Measurements from ENCODE around the gene MRPL36.

The MRPL36 gene

DNA sequence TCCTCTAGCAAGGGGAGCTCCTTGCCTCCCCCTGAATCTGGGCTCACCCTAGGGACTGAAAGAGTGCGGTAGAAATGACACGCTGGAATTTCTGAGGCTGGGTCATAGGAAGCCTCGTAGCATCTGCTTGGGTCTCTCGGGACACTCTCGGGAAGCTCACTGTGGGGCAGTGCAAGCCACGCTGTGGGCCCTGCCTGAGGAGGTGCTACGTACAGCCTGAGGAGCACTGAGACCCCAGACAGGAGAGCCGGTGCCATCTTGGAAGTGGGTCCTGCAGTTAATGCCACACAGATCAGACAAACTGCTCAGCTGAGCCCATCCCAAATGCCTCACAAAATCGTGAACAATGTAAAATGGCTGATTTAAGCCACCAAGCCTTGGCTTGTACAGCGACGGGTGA is 1.8 kb downstream of the MRPL36 start:
- Histone ChIP-seq H3K4me1 (ENCODE audit: low read depth, poor library complexity, severe bottlenecking) (peaks cover 34% of the 10 kb centered on the region), H3K79me2 (ENCODE audit: insufficient read depth, low read depth) (peaks cover 46% of the 10 kb centered on the region), H4K20me1 (ENCODE audit: insufficient read depth) (no peaks in the 10 kb centered on the region), H2AFZ (ENCODE audit: low read depth) (no peak overlapping the region), H3K9ac (no peak overlapping the region), H3K27me3 (ENCODE audit: insufficient read depth, low read depth) (no peaks in the 10 kb centered on the region), H3K27ac (no peak overlapping the region), H3K4me2 (peak overlapping the region; percentile 77; the same call in 1 of the 2 replicates), H3K36me3 (ENCODE audit: insufficient read depth) (peaks cover 6% of the 10 kb centered on the region; the same call in 1 of the 2 replicates), H3K4me3 (IDR thresholded peaks at IDR 0.05; ENCODE audit: insufficient read depth, low read depth, low read length) (no peak overlapping the region)
- TF ChIP-seq, protein P1, sequence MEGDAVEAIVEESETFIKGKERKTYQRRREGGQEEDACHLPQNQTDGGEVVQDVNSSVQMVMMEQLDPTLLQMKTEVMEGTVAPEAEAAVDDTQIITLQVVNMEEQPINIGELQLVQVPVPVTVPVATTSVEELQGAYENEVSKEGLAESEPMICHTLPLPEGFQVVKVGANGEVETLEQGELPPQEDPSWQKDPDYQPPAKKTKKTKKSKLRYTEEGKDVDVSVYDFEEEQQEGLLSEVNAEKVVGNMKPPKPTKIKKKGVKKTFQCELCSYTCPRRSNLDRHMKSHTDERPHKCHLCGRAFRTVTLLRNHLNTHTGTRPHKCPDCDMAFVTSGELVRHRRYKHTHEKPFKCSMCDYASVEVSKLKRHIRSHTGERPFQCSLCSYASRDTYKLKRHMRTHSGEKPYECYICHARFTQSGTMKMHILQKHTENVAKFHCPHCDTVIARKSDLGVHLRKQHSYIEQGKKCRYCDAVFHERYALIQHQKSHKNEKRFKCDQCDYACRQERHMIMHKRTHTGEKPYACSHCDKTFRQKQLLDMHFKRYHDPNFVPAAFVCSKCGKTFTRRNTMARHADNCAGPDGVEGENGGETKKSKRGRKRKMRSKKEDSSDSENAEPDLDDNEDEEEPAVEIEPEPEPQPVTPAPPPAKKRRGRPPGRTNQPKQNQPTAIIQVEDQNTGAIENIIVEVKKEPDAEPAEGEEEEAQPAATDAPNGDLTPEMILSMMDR (conservative IDR thresholded peaks at IDR 0.05; ENCODE audit: low read depth, low read length): no peak

DNA sequence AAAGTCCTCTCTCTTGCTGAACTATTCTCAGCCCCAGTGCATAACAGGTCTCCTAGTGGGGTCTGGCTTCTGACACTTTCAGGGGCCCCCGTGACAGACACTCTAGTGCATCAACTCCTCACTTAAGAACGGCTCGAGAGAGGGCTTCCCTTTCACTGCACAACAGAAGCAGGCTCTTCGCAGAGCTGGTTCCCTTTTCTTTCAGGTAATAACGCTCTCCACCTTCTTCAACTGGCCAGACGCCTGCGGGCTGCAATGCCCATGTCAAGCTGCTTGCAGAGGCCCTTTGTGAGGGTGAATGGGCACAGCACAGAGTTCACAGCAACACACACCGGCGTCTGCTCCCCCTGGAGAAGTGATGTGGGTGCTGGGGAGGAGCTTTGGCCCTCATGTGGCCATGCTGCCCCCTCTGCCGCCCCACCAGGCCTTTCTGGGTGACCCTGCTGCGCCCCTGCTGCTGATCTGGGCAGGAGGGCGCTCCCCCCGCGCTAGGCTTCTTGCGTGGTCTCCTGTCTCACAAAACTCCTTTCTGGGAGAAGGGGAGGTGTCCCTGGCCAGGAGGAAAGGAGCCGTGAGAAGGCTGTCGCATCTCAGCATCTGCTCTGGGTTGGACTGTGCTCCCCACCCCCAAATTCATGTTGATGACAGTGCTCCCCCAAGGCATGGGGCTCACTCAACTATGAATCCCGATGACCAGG is 2.4 kb downstream of the MRPL36 start:
- H3K9ac ChIP-seq: no peak overlapping the region
- H3K4me3 ChIP-seq (IDR thresholded peaks at IDR 0.05; ENCODE audit: insufficient read depth, low read depth, low read length): no peak overlapping the region
- peaks cover 6% of the 10 kb centered on the region; the same call in 1 of the 2 replicates for H3K36me3 ChIP-seq (ENCODE audit: insufficient read depth)
- no peaks in the 10 kb centered on the region for H4K20me1 ChIP-seq (ENCODE audit: insufficient read depth)
- H3K79me2 ChIP-seq (ENCODE audit: insufficient read depth, low read depth): peaks cover 40% of the 10 kb centered on the region
- no peak overlapping the region for H2AFZ ChIP-seq (ENCODE audit: low read depth)
- H3K27me3 ChIP-seq (ENCODE audit: insufficient read depth, low read depth): no peaks in the 10 kb centered on the region
- peaks cover 32% of the 10 kb centered on the region for H3K4me1 ChIP-seq (ENCODE audit: low read depth, poor library complexity, severe bottlenecking)
- TF ChIP-seq, protein P1 (conservative IDR thresholded peaks at IDR 0.05; ENCODE audit: low read depth, low read length): no peak
- H3K4me2 ChIP-seq: no peak overlapping the region
- no peak overlapping the region for H3K27ac ChIP-seq

DNA sequence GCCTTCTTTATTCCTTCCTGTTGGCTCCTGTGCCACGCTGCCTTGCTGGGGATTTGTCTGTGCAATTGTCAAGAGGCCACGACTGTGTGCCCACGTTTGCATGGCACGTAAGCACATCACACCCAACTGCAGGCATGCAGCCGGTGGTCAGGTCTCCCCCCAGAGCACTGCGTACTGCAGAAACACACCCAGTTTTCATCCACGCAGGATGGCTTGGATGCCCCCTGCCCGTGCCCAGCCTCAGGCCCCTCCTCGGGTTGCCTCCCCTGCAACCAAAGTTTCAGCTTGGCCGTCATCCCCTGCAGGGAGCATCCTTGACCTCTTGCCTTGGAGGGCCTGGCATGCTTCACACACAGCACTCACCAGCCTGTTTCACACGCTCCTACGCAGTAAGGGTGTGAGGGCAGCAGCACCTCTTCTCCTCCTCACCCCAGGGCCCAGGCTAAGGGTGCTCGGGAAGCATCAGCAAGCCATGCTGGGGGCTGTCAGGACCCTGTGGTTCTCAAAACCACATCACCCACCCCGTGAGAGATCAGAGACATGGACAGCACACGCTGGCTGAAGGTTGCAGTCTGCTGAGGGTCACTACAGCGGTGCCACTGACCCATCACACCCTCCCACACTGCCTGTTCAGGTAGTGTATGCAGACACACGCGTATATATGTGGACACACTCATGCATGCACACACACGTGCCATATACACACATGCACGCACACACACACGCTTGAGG is 3.1 kb downstream of the MRPL36 start:
- Histone ChIP-seq H3K27ac (no peak overlapping the region), H3K79me2 (ENCODE audit: insufficient read depth, low read depth) (peaks cover 33% of the 10 kb centered on the region), H3K36me3 (ENCODE audit: insufficient read depth) (peaks cover 6% of the 10 kb centered on the region; the same call in 1 of the 2 replicates), H4K20me1 (ENCODE audit: insufficient read depth) (no peaks in the 10 kb centered on the region), H3K9ac (no peak overlapping the region), H2AFZ (ENCODE audit: low read depth) (no peak overlapping the region), H3K27me3 (ENCODE audit: insufficient read depth, low read depth) (no peaks in the 10 kb centered on the region), H3K4me2 (no peak overlapping the region), H3K4me1 (ENCODE audit: low read depth, poor library complexity, severe bottlenecking) (peaks cover 36% of the 10 kb centered on the region), H3K4me3 (IDR thresholded peaks at IDR 0.05; ENCODE audit: insufficient read depth, low read depth, low read length) (no peak overlapping the region)
- TF ChIP-seq, protein P1 (conservative IDR thresholded peaks at IDR 0.05; ENCODE audit: low read depth, low read length): no peak

DNA sequence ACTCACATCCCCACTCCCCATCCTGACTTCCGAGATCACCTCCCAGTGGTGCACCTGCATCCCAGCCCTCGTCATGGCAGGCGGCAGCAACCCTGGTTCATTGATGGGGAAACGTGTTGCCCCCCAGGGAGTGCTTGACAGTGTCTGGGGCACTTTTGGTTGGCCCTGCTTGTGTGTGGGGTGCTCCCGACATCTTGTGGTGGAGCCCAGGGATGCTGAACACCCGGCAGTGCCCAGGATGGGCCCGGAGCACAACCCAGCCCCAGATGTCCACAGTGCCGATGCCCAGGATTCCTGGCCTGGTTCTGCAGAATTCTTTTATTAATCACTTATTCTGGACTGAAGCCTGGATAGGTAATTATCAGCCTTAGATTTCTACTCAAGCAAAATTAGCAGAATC is 3.7 kb downstream of the MRPL36 start:
- H3K9ac ChIP-seq: no peak overlapping the region
- H3K79me2 ChIP-seq (ENCODE audit: insufficient read depth, low read depth): peaks cover 27% of the 10 kb centered on the region

More for the DNA sequence above, 3.7 kb downstream of the MRPL36 start:
- Histone ChIP-seq H3K36me3 (ENCODE audit: insufficient read depth) (peaks cover 6% of the 10 kb centered on the region; the same call in 1 of the 2 replicates), H4K20me1 (ENCODE audit: insufficient read depth) (no peaks in the 10 kb centered on the region), H3K27me3 (ENCODE audit: insufficient read depth, low read depth) (no peaks in the 10 kb centered on the region), H3K4me1 (ENCODE audit: low read depth, poor library complexity, severe bottlenecking) (peaks cover 42% of the 10 kb centered on the region), H2AFZ (ENCODE audit: low read depth) (no peak overlapping the region), H3K4me2 (no peak overlapping the region), H3K4me3 (IDR thresholded peaks at IDR 0.05; ENCODE audit: insufficient read depth, low read depth, low read length) (no peak overlapping the region), H3K27ac (no peak overlapping the region)
- TF ChIP-seq, protein P1 (conservative IDR thresholded peaks at IDR 0.05; ENCODE audit: low read depth, low read length): no peak
